DOHH2 (cell line): Measurements from ENCODE around the gene MLLT10.

Experiments
- CTCF ChIP-seq: fragments of 200-600 bp; sonication (generic); IDR thresholded peaks from one replicate; pipeline ENCODE4 v1.5.1; 2014; ENCODE audit warnings: antibody characterized with exemption, mild to moderate bottlenecking, low read depth, low read length; ENCODE audit not compliant: poor library complexity, severe bottlenecking
- EZH2phosphoT487 ChIP-seq: fragments of 200-600 bp; sonication (generic); IDR thresholded peaks from 2 replicates; pipeline ENCODE4 v1.6.1; 2017; ENCODE audit warnings: borderline replicate concordance, mild to moderate bottlenecking, antibody characterized with exemption, low read length, moderate library complexity, mixed read lengths

- TF ChIP-seq CTCF = no peak
- TF ChIP-seq EZH2phosphoT487 = no peak
Measured at GRCh38 chr10:21737106-21737505, 203.1 kb downstream of the MLLT10 start.
